T1000 (cell line): ENCODE results near the gene RPL29.

Experiments used
- DNase-seq: peaks from one replicate; lab custom pipeline; 2025; ENCODE audit warnings: mixed read lengths; lab: John Stamatoyannopoulos, UW

RPL29 gene

GRCh38 chr3:52025453-52025852 is 29.8 kb upstream of the RPL29 start:
- no peak for DNase-seq

GRCh38 chr3:52024765-52025452 is 29.2 kb upstream of the RPL29 start:
- no peak for DNase-seq

GRCh38 chr3:52023860-52024764 is 28.4 kb upstream of the RPL29 start:
- no peak for DNase-seq

DNA sequence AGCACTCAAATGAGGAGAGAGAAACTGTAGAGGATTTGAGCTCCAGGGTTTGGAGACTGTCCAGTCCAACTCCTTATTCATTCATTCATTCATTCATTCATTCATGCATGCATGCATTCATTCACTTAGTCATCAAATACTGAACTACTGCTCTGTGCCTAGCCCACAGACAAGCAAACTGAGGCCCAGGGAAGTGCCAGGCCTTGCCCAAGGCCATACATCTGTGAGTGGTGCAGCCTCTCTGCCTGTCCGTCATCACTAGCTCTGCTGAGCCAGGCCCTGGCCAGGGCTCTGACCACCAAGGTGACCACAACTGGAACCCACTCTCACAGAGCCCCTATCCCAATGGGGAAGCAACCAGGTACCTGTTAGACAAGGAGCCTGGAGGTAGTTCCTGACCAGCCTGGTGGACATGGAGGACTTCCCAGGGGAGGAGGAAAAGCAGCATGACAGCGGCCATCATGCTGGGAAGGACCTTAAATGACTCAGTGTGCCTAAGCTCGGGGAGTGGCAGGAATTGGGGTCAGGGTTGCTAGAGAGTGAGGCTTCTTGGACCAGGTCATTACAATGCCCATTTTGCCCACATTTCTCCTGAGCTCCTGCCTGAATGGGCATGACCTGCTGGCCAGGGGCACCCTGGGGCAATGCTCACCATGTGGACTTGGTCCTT is 27.5 kb upstream of the RPL29 start:
- DNase-seq: no peak

DNA sequence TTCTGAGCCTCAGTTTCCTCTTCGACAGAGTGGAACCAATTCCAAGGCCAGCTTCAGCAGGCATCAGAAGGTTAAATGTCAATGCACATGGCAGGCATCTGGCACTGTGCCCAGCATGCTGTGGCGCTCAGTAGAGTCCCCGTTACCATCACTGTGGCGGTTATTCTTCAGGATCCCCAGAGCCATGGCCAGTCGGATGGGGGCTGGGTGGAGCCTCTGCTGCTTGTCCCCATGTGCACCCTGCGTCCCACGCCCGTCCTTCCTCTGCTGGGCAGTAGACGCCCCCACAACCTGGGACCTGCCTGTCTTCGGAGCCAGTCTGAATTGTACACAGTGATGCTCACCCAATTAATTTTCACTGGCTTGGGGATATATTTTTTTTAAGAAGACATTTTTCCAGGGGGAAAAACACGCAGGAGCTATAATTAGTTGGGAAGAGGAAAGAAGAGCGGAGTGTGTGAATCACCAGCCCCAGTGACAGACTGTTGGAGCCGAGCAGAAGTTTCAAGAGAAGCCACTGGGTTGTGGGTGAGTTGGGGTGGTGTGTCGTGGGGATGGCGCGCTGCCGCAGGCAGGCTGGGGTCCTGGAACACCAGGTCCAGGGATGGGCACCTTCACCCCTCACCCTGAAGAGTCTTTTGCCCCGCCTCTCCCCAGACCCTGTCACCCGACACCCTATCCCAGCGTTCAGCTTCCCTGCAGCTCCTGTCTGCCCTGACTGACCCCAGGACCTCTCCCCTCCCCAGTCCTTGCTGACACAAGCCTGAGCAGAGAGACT is 26.8 kb upstream of the RPL29 start:
- no peak for DNase-seq

GRCh38 chr3:52021489-52022268 is 26.0 kb upstream of the RPL29 start:
- no peak for DNase-seq

DNA sequence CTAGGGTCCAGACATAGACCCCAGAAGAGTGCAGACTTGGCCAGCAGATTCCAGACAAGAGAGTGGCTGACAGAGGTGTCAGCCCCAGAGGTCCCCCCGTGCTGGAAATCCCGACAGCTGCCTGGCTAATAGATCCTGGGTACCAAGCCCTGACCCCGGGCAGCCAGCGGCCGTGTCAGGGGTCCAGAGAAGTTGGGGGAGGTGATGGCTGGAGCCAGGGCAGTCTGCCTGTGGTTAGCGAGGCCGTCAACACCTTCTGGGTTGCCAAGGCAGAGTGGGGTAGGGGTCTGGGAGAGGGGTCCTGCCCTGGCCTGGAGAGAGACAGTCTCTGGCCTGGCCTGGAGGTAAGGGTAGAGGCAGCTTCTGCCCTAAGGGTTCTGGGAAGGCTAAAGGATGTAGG is 25.1 kb upstream of the RPL29 start:
- no peak for DNase-seq

DNA sequence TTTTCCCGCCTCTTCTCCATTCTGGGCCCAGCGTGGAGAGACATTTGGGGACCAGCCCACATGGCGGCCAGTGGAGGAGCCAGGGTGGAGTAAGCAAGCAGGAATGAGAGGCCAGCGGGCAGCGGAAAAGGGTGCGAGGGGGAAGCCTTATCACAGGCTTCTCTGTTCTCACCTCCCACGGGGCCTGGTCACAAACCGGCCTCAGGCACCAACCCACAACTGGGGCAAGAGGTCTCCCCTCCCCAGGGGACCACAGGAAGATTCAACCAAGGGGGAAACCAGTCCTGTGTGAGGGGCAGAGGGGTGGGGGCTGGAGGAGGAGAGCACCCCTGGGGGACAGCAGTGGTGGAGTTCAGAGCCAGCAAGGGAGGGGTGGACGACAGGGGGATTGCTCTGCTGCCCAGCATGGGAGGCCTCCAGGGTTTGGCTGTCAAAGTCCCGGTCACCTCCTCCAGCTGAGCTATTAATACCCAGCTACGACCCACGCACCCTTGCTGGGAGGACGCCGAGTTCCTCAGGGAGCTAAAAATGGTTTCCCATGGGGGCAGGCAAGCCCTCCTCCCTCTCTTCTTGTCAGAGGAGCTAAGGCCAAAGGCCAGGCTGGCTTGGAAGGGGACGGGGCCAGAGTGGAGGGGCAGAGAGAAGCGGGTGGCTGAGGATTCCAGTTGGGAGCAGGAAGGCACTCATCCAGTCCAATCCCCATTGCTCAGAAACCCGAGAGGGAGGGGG is 23.8 kb upstream of the RPL29 start:
- DNase-seq: no peak

DNA sequence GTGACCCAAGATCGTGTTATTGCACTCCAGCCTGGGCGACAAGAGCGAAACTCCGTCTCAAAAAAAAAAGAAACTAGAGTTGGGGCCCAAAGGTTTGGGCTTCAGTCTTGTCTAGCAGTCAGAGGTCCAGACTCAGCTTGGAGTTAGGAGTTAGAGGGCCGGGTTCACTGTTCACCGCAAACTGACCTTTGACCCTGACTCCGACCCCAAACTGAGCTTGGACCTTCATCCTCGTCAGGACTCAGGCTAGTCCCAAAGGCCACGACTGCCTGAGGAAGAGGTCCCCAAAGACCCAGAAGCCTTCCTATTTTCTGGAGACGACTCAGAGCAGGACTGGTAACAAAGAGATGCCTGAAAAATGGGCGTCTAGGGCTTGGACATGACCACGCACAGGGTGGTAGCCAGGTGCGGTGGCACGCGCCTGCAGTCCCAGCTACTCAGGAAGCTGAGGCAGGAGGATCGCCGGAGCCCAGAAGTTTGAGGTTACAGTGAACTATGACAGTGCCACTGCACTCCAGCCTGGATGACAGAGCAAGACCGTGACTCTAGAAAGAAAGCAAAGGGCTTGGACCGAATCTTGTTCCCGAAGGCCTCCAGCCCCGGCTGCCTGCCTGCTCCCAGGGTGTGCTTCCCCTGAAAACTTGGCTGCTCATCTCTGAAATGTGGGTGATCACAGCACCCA is 22.8 kb upstream of the RPL29 start:
- no peak for DNase-seq

- DNase-seq: no peak
Observed at GRCh38 chr3:52017586-52017985, 21.9 kb upstream of the RPL29 start.

- no peak for DNase-seq
Observed at GRCh38 chr3:52015438-52016228, 19.9 kb upstream of the RPL29 start.

DNA sequence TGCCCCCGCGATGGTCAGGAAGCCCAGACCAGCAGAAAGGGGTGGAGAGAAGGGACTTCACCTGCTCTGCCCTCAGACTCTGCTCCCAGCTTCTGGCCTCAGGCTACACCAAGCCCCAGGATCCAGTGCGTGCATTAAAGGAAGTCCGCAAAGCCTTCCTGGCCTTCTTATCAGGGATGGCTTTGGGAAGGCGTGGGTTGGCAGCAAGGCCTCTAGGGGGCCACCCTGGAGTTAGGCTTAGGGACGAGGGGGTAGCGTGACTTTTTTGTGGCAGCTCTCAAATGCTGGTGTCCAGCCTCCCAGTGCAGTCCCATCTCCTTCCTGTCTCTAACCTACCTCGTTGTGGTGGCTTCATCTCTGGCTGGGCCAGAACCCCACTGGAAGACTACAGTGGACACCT is 18.9 kb upstream of the RPL29 start:
- DNase-seq: no peak

DNA sequence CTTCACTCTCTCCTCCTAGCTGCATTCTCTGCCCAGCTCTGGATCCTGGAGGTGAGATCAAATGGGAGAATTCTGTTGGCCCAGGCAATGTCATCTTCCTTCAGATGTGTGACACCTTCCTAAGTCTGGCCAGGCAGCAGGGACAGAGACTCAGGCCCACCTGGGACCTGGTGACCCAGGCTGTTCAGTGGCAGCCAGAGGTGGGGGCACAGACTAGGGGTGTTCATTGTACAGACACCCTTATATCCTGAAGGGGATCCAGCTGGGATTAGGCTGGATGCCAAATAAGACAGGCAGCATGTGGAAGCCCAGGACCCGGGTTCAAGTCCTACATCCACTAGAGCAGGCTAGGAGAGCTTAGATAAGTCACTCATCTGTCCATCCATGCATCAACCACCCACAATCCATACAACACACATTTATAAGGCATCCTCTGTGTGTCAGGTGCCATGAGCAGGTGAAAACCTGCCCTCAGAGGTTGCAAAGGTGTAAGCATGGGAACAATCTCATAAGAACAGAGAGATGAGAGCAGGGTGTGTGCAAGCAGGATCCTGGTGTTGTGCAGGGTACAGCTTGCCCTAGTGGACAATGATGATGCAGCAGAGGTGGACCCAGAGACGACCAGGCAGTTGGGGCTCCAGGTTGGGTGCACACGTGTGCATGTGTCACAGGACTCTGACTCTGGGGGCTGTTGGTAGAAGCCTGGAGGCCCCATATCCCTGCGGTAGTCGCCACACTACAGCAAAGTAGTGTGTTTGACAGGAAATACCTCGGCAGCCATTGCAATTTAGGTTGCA is 18.3 kb upstream of the RPL29 start:
- no peak for DNase-seq

- no peak for DNase-seq
Observed at GRCh38 chr3:52012699-52013098, 17.0 kb upstream of the RPL29 start.

DNA sequence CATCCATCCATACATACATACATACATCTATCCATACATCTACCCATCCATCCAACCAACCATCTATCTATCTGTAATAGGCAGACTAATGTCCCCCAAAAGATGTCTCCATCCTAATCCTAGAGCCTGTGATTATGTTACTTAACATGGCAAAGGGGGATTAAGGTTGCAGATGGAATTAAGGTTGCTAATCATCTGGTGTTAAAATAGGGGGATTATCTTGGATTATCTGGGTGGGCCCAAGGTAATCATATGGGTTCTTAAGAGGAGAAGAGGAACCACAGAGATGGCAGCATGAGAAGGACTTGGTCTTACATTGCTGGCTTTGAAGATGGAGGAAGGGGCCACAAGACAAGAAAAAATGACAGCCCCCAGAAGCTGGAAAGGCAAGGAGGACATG is 14.7 kb upstream of the RPL29 start:
- no peak for DNase-seq

DNA sequence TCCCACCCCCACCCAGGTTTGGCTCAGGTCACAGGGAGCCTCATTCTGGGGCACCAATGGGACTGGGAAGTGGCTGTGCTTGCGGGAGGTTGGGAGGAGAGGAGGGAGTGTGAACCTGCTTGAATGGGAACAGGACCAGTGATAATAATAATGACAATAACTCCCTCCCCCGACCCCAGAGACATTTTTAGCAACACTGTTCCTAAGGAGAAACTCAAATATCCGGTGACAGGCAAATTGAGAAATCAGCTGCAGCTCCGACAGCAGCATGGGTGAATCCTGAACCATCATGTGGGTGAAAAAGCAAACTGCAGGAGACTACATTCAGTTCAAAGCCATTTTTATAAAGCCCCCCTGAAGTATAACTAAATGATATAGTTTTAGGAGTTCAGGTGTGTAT is 11.6 kb upstream of the RPL29 start:
- DNase-seq: no peak

DNA sequence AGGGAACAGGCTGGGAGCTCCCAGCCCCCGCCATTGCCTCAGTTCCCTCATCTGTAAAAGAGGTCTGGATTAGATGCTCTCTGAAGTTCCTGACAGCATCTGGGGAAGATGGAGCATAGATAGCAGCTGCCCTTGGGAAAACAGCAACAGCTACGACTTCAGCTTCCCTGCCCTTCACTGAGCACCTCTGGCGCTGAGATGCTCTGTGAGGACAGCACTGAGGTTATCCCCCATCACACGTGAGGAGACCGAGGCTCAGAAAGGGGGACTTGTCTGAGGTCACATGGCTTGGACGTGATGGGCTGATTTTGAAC is 11.1 kb upstream of the RPL29 start:
- no peak for DNase-seq

GRCh38 chr3:52006017-52006819 is 10.5 kb upstream of the RPL29 start:
- no peak for DNase-seq
